Lower lobe of right lung (tissue), 2 donors: Measurements from ENCODE around the gene MLST8. TPM values are rescaled to one million over a fixed set of nuclear protein-coding genes. Genes with fewer than 3 reads are reported as not detected.
"Not testable (repeated sequence)": the region's sequence is repeated elsewhere in the genome, so short reads cannot be mapped to it uniquely, and the experiment has no call there.

ENCODE experiments used
- ATAC-seq, 2 donors: fragments of 200-7000 bp; cut with Tn5 transposase; one replicate each; pipeline ENCODE4 v1.9.1; 2020 to 2022; ENCODE audit warnings: mild to moderate bottlenecking in 2 of 2, moderate library complexity in 2 of 2
- DNase-seq: peaks from one replicate; pipeline ENCODE4 v3.0.0-alpha.2; 2020
- H3K27ac ChIP-seq: fragments of 200-600 bp; one replicate; pipeline ENCODE4 v1.8.0; 2022
- H3K27me3 ChIP-seq: fragments of 200-600 bp; one replicate; pipeline ENCODE4 v1.8.0; 2022; ENCODE audit warnings: low read depth
- H3K36me3 ChIP-seq: fragments of 200-600 bp; one replicate; pipeline ENCODE4 v1.8.0; 2022; ENCODE audit warnings: mild to moderate bottlenecking
- H3K4me1 ChIP-seq: fragments of 200-600 bp; one replicate; pipeline ENCODE4 v1.8.0; 2022
- H3K4me3 ChIP-seq: fragments of 200-600 bp; one replicate; pipeline ENCODE4 v1.8.0; 2022; ENCODE audit warnings: mild to moderate bottlenecking
- H3K9me3 ChIP-seq: fragments of 200-600 bp; one replicate; pipeline ENCODE4 v1.8.0; 2022
- CTCF ChIP-seq: fragments of 200-600 bp; IDR thresholded peaks from one replicate; pipeline ENCODE4 v1.8.0; 2022; ENCODE audit warnings: antibody characterized with exemption, mild to moderate bottlenecking
- intact Hi-C: fragments of 100-400 bp; cut with DNase I; formaldehyde crosslinking; loops from one replicate; pipeline ENCODE4 v1.11.0; 2022
- total RNA-seq: library from RNA; stranded (reverse); fragmentation: NEBNext Ultra II Directional; extraction: Animal tissue kit (Norgen Biotek cat#: 25700); gene quantifications from one replicate; pipeline ENCODE4 v1.2.1, GENCODE V29; 2021
- donor health status: DM: no; HTN: yes; CAD: no; lungs with severe emphysema.

Gene MLST8
- total RNA-seq, 1 donor from 2014 or later: 26.6 TPM

DNA sequence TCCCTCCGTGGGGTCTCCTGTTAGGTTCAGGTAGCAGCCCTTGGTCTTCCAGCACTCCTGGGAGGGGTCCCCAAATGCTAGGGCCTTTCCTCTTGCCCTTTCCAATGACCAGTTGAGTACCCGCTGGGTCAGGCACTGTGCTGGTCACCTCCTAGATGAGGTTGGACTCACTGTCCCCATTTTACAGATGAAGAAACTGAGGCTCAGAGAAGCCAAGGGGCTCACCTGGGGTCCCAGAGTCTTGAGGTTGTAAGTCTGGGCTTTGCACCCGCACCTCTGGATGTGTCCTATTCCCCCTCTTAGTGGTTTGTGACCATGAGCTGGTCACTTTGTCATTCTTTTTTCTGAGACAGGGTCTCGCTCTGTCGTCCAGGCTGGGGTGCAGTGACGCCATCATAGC is 7.5 kb upstream of the MLST8 start:
- no peak overlapping the region for H3K27ac ChIP-seq
- no peaks in the 10 kb centered on the region for H3K9me3 ChIP-seq
- no peak for TF ChIP-seq CTCF
- no peaks in the 10 kb centered on the region for H3K36me3 ChIP-seq
- DNase-seq (no peak), ATAC-seq (no peak)
- H3K4me3 ChIP-seq: no peak overlapping the region
- H3K4me1 ChIP-seq: peaks cover 13% of the 10 kb centered on the region
- peaks cover 40% of the 10 kb centered on the region for H3K27me3 ChIP-seq
- intact Hi-C loops: no loop called here

DNA sequence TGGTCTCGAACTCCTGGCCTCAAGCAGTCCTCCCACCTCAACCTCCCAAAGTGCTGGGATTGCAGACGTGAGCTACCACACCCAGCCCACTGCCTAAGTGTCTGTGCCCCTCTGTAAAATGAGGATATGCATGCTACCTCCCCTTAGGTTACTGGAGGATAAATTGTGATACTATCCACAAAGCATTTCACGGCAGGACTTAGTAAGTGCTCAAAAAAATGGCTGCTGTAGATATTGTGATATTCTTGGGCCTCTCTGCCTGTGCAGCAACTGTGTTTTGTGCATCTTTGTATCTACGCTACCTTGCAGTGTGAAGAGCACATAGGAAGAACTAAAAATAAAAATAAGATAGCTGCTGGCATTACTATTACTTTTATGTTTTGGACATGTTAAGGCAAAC is 7.0 kb upstream of the MLST8 start:
- TF ChIP-seq CTCF: no peak

DNA sequence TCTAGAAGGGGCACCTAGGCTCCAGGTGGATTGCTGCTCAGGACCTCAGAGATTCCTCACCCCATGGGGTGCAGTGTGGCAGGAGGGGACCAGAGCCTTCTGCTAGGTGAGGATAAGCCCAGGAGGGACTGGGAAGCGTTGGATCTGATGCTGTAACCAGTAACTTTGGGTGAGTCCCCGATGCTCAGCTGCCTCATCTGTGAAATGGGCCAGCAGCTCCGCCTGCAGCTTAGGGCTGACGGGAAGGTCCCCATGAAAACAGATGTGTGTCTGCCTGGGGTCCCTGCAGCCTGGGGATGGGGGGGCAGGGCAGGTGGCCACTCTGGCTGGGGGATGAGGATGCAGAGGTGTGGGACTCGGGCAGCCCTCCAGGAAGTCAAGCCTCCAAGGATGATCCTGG is 6.2 kb upstream of the MLST8 start:
- intact Hi-C loops: no loop called here
- Histone ChIP-seq H3K4me3 (no peak overlapping the region), H3K36me3 (no peaks in the 10 kb centered on the region), H3K27me3 (peaks cover 39% of the 10 kb centered on the region), H3K27ac (no peak overlapping the region), H3K9me3 (no peaks in the 10 kb centered on the region), H3K4me1 (peaks cover 13% of the 10 kb centered on the region)
- no peak for ATAC-seq
- DNase-seq: no peak
- TF ChIP-seq CTCF: no peak

More for the DNA sequence above, 7.0 kb upstream of the MLST8 start:
- no peaks in the 10 kb centered on the region for H3K9me3 ChIP-seq
- no peak overlapping the region for H3K4me3 ChIP-seq
- peaks cover 40% of the 10 kb centered on the region for H3K27me3 ChIP-seq
- no peak overlapping the region for H3K27ac ChIP-seq
- peaks cover 13% of the 10 kb centered on the region for H3K4me1 ChIP-seq
- ATAC-seq: no peak
- H3K36me3 ChIP-seq: no peaks in the 10 kb centered on the region
- intact Hi-C loops: no loop called here
- no peak for DNase-seq

DNA sequence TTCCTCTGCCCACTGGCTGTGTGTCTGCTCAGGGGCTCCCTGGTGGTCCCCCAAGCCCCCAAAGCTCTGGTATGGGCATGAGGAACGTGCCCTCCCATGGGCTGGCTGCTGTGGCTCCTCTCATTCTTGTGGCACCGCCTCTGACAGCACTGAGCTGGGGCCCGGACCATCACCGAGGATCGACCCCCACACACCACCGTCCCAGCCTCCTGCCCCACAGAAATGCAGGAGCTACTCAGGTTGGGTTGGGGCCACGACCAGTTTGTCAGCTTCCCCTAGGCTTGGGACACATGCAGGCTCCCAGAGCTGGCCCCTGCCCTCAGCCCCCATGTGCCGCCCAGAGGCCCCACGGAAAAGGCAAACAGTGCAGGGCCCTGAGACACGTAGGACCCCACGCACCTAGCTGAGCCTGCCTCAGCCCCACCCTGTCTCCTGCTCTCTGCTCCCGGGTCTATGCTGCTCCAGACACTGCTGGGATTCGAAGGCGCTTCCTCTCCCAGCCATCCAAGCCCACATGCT is 5.6 kb upstream of the MLST8 start:
- ATAC-seq: no peak
- intact Hi-C loops: no loop called here
- no peak for DNase-seq
- Histone ChIP-seq H3K36me3 (no peaks in the 10 kb centered on the region), H3K9me3 (no peaks in the 10 kb centered on the region), H3K4me1 (peaks cover 17% of the 10 kb centered on the region), H3K27ac (no peak overlapping the region), H3K4me3 (no peak overlapping the region), H3K27me3 (peaks cover 33% of the 10 kb centered on the region)
- TF ChIP-seq CTCF: no peak

DNA sequence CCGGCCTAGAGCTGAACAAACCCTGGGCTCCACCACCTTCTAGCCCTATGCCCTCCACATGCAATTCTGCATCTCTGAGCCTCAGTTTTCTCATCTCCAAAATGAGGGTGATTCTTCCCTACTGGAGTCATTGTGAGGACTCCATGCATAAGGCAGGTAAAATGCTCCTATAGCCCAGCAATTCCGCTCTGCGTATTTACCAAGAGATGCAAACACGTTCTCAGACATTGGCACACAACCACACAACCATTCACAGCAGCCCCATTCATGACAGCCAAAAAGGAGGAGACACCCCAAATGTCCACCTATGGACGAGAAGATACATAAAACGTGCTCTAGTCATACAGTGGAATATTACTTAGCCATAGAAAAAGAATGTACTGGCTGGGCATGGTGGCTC is 4.9 kb upstream of the MLST8 start:
- Histone ChIP-seq H3K27ac (no peak overlapping the region), H3K4me3 (no peak overlapping the region), H3K36me3 (no peaks in the 10 kb centered on the region), H3K27me3 (peaks cover 26% of the 10 kb centered on the region), H3K9me3 (no peaks in the 10 kb centered on the region), H3K4me1 (peaks cover 17% of the 10 kb centered on the region)
- intact Hi-C loops: no loop called here
- ATAC-seq: no peak
- no peak for TF ChIP-seq CTCF
- no peak for DNase-seq

GRCh38 chr16:2203119-2203688 is 2.0 kb upstream of the MLST8 start:
- DNase-seq, intact Hi-C loops: not testable (repeated sequence)

More at GRCh38 chr16:2203119-2203688, 2.0 kb upstream of the MLST8 start:
- H3K27me3 ChIP-seq, H3K27ac ChIP-seq, ATAC-seq, H3K4me3 ChIP-seq, H3K9me3 ChIP-seq: not testable (repeated sequence)
- peaks cover 23% of the 10 kb centered on the region for H3K4me1 ChIP-seq
- H3K36me3 ChIP-seq: peaks cover 15% of the 10 kb centered on the region
